ENCODE results near the gene SLC25A13.

SLC25A13 gene

DNA sequence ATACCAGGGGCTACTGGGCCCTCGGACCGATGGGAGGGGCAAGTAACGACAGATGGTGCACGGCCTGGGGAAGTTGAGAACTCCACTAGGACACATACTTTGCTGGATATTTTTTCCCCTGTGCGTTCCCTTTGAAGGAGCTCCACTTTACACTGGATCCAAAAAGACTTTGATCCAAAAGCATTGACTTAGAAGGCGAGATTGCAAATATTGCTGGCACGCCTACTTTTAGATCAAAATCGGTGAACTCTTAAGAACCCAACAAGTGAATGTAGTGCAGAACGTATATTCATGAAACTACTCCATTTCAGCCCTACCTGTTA is 436 bp upstream of the SLC25A13 start:
- DNase-seq (ENCODE audit: low spot score): no peak

- peak; percentile 86 for DNase-seq (ENCODE audit: low spot score)
These were observed 754 bp downstream of the SLC25A13 start for GRCh38 chr7:96321031-96321657.

GRCh38 chr7:96320442-96320841 is 1.5 kb downstream of the SLC25A13 start:
- DNase-seq (ENCODE audit: low spot score): peak; percentile 50

DNA sequence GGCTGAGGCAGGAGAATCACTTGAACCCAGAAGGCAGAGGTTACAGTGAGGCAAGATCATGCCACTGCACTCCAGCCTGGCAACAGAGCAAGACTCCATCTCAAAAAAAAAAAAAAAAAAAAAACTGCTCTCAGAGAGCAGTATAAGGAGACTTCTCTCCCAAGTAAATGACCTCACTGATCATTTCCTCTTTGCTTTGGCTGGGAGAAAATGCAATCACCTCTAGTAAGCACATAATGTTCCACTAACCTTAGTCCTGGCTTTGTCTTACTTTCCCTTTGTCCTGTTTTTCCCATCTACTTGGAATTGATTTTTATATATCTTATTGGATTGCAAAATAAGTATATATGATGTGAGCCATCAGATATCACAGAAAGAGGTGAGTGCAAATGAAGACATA is 2.5 kb downstream of the SLC25A13 start:
- DNase-seq (ENCODE audit: low spot score): no peak

GRCh38 chr7:96316949-96317348 is 4.9 kb downstream of the SLC25A13 start:
- no peak for DNase-seq (ENCODE audit: low spot score)

DNA sequence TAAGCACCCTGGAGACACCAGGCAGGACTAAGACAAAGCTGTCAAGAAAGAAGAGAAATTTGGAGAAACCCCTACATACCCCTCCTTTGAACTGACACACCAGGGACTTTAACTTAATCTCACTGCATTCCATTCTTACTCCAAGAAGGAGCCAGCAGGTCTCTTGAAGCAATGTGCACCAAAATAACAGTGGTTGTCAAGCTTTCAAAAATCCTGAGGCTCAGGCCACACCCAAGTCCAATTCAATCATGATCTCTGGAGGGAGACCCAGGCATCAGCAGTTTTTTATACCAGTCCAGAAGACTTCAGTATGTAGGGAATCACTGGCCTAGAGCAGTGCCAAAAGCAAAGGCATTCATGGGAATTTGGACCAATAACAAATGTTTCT is 6.8 kb downstream of the SLC25A13 start:
- no peak for DNase-seq (ENCODE audit: low spot score)

DNA sequence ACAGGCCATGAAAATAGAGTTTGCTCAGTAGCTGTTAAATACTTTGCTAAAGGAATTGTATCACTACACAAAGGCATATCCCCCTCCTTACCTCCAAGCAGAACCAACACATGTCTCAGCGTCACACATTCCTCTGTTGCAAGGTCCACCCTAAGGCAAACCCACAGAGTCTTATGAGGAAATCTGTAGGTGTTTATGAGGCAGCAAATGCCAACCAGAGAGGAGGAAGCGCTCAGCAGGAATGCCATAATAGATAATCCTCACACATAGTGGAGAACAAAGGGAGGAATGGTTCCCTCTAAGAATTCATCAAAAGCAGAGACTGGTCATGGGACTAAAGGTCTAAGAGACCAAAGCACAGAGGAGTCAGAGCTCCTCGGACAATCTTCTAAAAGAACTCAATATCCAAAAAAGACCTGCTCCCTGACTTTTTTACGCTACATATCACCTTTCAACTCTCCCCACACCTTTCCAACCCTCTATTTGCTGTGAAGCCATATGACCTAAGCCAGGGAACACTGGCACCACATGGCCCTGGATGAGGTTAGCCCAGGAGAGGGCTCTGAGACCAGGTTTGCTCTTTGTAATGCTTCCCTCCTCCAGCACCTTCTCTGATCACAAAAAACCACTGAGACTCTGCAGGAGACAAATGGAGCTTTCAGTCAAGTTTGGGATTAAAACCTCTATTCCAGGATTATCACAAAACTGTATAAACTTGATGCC is 7.3 kb downstream of the SLC25A13 start:
- no peak for DNase-seq (ENCODE audit: low spot score)

GRCh38 chr7:96313940-96314339 is 8.0 kb downstream of the SLC25A13 start:
- DNase-seq (ENCODE audit: low spot score): no peak

DNA sequence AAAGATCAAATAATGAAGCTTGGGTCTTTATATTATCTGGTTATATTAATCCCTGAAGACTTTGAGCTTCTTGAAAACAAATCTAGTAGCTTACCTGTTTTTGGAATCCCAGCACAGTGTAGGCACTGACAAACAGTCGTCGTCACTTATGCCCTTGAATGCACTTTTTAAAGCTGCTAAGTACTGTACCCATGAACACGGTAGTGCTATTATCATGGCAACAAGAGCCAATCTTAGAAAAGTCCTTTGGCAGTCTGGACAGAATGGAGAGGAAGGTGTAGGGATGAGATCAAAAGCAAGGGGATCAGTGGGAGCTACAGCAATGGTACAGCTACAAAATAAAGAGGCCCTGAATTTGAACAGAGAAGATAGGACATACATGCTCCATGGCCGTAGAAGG is 9.4 kb downstream of the SLC25A13 start:
- no peak for DNase-seq (ENCODE audit: low spot score)

- DNase-seq (ENCODE audit: low spot score): no peak
These were observed 9.9 kb downstream of the SLC25A13 start for GRCh38 chr7:96311967-96312366.

DNA sequence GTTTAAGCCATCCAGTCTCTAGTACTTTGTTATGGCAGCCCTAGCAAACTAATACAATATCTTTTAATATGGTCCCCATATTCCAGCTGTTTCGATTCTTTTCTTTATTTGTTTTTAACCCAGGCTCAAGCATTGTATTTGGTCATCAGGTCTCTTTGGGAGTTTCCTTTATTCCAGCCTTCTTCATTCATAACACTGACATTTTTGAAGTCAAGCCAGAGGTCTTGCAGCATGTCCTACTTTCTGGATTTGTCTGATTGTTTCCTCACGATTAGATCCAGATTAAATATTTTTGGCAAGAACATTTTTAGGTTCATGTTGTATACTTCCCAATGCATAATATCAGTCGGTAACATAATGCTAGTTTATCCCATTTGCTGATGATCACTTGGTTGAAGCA is 11.8 kb downstream of the SLC25A13 start:
- DNase-seq (ENCODE audit: low spot score): no peak

DNA sequence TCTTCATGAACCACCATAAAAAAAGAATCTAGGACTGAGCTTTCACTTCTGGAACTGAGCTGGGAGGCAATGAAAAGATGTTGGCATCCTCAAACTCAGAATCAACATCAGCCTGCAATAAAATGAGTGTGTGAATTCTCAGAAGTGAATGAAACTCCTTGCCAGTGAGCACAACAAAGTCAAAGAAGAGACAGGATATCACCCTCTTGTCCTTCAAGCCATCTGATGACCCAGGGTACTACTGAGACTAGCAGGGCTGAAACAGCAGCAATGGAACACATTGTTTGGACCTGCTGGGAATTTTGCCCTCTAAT is 13.0 kb downstream of the SLC25A13 start:
- no peak for DNase-seq (ENCODE audit: low spot score)

DNA sequence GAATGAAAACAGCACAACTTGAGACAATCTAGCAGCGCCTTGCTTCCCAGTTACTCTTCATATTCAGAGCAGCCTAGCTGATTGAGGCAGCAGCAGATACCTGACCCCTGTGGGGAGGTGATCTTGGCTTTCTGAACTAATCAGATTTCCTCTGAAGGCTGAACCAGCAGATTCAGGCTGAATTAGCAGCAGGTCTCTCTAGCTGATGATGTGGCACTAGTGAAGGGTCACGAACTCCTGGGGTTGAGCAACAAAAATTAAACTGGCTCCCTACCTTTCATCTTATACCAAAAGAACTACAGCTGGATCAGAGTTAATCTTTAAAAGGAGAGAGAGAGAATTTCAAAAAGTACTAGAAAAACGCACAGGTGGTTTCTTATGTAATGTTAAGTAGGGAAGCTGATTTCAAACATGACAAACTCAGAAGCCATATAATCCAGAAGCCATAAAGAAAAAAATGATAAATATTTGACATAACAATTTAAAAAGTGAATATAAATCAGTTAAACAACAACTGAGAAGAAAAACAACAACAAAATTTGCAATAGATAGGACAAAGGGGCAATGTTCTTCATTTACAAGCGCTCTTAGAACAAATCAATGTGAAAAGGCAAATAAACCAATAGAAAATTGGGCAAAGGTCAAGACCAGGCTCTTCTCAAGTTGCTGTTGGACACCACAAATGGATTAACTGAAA is 13.5 kb downstream of the SLC25A13 start:
- no peak for DNase-seq (ENCODE audit: low spot score)

DNA sequence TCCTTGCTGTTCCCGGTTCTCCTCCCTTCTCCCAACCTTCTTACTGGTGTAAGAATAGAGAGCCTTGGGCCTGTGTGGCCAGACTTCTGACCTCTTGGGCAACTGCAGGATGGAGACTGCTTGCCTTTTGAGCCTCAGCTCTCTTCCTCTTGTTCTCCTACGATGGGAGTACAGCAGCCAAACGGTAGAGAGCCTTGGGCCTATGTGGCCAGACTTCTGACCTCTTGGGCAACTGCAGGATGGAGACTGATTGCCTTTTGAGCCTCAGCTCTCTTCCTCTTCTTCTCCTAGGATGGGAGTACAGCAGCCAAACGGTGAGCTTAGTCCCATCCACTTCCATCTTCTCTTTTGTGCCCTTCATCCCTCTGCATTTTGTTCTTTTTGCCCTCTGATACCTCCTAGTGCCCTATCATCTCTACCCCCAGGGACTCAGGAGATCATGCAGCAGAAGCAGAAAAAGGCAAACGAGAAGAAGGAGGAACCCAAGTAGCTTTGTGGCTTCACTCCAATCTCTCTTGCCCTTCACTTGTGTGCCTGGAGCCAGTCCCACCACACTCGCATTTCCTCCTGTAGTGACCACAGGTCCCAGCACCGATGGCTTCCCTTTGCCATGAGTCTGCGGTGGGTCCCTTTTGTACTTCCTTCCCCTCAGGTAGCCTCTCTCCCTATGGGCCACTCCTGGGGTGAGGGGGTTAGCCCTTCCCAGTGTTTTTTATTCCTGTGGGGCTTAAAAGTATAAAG is 15.3 kb downstream of the SLC25A13 start:
- DNase-seq (ENCODE audit: low spot score): no peak

GRCh38 chr7:96305915-96306314 is 16.0 kb downstream of the SLC25A13 start:
- no peak for DNase-seq (ENCODE audit: low spot score)

DNA sequence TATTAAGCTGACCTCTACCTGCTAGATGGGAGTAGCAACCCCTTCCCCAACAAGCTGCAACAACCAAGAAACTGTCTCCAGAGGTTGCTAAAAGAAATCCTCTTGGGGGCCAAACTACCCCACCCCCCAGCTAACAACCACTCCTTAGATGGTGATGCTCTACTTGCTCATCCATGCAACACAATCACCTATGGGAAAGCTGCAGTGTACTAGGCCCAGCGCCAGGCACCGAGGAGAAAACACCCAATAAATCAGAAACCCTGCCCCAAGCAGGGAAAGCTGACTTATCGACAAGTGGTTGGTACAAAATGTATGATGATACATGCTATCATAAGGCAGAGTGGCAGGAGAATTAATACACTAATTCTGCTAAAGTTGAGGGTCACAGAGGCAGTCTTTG is 17.3 kb downstream of the SLC25A13 start:
- no peak for DNase-seq (ENCODE audit: low spot score)

GRCh38 chr7:96303686-96304443 is 18.0 kb downstream of the SLC25A13 start:
- no peak for DNase-seq (ENCODE audit: low spot score)

GRCh38 chr7:96303105-96303685 is 18.7 kb downstream of the SLC25A13 start:
- no peak for DNase-seq (ENCODE audit: low spot score)

- no peak for DNase-seq (ENCODE audit: low spot score)
These were observed 20.9 kb downstream of the SLC25A13 start for GRCh38 chr7:96300986-96301385.

DNA sequence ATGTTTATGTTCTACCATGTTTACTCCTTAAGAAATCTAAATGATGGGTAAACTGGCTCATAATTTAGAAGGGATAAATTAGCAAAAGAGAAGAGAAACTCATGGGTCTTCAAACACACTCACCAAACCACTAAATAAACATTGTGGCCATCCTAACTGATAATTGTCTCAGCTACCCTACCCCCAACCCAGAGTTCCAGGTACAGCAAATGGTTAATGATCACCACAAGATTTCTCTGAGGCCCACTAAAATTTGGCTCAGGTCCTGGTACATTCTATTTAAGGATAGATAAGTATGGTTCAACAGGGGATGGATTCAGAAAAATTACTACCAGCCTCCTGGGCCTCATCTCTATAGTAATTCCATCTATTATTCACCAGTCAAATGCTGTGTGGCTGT is 21.4 kb downstream of the SLC25A13 start:
- DNase-seq (ENCODE audit: low spot score): no peak

DNA sequence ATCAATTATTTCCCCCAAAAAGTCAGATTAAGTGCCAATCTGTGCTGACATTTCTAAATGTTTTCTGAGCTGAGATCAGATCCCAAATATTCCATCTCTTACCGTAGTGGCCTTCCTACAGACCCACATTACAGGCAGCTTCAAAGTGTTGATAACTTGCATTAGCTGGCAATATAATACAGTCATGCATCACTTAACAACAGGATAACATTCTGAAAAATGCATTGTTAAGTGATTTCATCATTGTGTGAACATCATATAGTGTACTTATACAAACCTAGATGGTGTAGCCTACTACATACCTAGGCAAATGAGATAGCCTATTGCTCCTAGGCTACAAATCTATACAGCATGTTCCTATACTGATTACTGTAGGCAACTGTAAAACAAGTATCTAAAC is 22.4 kb downstream of the SLC25A13 start:
- no peak for DNase-seq (ENCODE audit: low spot score)

- no peak for DNase-seq (ENCODE audit: low spot score)
These were observed 24.0 kb downstream of the SLC25A13 start for GRCh38 chr7:96297876-96298275.

Measured in NAMALWA (cell line).